GM18511 (cell line): Measurements from ENCODE around the gene NXNL2.

Source experiments
- ATAC-seq: cut with Tn5 transposase; IDR thresholded peaks from one replicate; pipeline ENCODE4 v1.9.1; 2021; ENCODE audit warnings: mild to moderate bottlenecking, moderate library complexity; ENCODE audit not compliant: unreplicated experiment

Gene NXNL2

GRCh38 chr9:88534456-88535225 lies at the start of gene NXNL2:
NXNL2 (plus strand) TSS chr9:88535178; CDS start chr9:88535435, 257 bp downstream.
- no peak for ATAC-seq

GRCh38 chr9:88488166-88488565 lies 46.8 kb upstream of the NXNL2 start:
- no peak for ATAC-seq

- ATAC-seq = no peak
Measured at GRCh38 chr9:88494983-88495721, 39.8 kb upstream of the NXNL2 start.

- no peak for ATAC-seq
Measured at GRCh38 chr9:88497224-88497623, 37.8 kb upstream of the NXNL2 start.

- ATAC-seq = no peak
Measured at GRCh38 chr9:88498880-88499279, 36.1 kb upstream of the NXNL2 start.

GRCh38 chr9:88501086-88501485 lies 33.9 kb upstream of the NXNL2 start:
- no peak for ATAC-seq

GRCh38 chr9:88502552-88503034 lies 32.4 kb upstream of the NXNL2 start:
- ATAC-seq = no peak

- ATAC-seq = no peak
Measured at GRCh38 chr9:88503081-88503844, 31.7 kb upstream of the NXNL2 start.

- ATAC-seq = no peak
Measured at GRCh38 chr9:88503845-88504764, 30.9 kb upstream of the NXNL2 start.

- ATAC-seq = no peak
Measured at GRCh38 chr9:88508326-88508725, 26.7 kb upstream of the NXNL2 start.

GRCh38 chr9:88511906-88512305 lies 23.1 kb upstream of the NXNL2 start:
- ATAC-seq = no peak

GRCh38 chr9:88514247-88514646 lies 20.7 kb upstream of the NXNL2 start:
- ATAC-seq = no peak

GRCh38 chr9:88521308-88521707 lies 13.7 kb upstream of the NXNL2 start:
- no peak for ATAC-seq

GRCh38 chr9:88522360-88522759 lies 12.6 kb upstream of the NXNL2 start:
- no peak for ATAC-seq

- ATAC-seq = no peak
Measured at GRCh38 chr9:88523056-88523455, 11.9 kb upstream of the NXNL2 start.

GRCh38 chr9:88524911-88525310 lies 10.1 kb upstream of the NXNL2 start:
- ATAC-seq = no peak

- no peak for ATAC-seq
Measured at GRCh38 chr9:88527618-88528017, 7.4 kb upstream of the NXNL2 start.

GRCh38 chr9:88528080-88528790 lies 6.7 kb upstream of the NXNL2 start:
- ATAC-seq = no peak

GRCh38 chr9:88529496-88529895 lies 5.5 kb upstream of the NXNL2 start:
- ATAC-seq = no peak

GRCh38 chr9:88530051-88530450 lies 4.9 kb upstream of the NXNL2 start:
- ATAC-seq = no peak
